Choroid plexus epithelial cell (primary cell): ENCODE measurements around the gene GGTA1.
"Not testable (repeated sequence)": the region's sequence is repeated elsewhere in the genome, so short reads cannot be mapped to it uniquely, and the experiment has no call there.

ENCODE experiments used
- DNase-seq: peaks from one replicate; pipeline ENCODE4 v3.0.0-alpha.2; 2010; ENCODE audit warnings: low read depth
- H3K4me3 ChIP-seq: 2 replicates; pipeline ENCODE4 v1.5.1; 2011; ENCODE audit warnings: low read depth, mild to moderate bottlenecking, control low read depth, low read length, moderate library complexity
- TF ChIP-seq, protein P1 (sequence below): conservative IDR thresholded peaks from 2 replicates; pipeline ENCODE4 v1.5.1; 2011; ENCODE audit warnings: low read depth, mild to moderate bottlenecking, control low read depth, inconsistent platforms, low read length, moderate library complexity

Gene GGTA1

DNA sequence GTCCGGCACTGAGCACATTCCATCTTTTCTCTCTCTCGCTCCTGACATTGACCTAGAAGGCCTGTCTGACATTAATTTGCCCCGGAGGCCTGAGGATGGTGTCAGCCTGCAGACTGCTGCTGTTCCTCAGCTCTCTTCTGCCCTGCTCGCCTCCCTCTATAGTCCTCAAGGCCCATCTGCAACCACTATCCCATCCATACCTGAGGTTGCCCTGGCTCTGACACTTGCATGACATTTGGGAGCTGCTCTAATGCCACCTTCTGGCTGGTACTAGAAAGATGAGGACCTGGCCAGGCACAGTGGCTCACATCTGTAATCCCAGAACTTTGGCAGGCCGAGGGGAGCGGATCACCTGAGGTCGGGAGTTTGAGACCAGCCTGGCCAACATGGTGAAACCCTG lies 38.6 kb upstream of the GGTA1 start:
- DNase-seq = no peak
- TF ChIP-seq, protein P1, sequence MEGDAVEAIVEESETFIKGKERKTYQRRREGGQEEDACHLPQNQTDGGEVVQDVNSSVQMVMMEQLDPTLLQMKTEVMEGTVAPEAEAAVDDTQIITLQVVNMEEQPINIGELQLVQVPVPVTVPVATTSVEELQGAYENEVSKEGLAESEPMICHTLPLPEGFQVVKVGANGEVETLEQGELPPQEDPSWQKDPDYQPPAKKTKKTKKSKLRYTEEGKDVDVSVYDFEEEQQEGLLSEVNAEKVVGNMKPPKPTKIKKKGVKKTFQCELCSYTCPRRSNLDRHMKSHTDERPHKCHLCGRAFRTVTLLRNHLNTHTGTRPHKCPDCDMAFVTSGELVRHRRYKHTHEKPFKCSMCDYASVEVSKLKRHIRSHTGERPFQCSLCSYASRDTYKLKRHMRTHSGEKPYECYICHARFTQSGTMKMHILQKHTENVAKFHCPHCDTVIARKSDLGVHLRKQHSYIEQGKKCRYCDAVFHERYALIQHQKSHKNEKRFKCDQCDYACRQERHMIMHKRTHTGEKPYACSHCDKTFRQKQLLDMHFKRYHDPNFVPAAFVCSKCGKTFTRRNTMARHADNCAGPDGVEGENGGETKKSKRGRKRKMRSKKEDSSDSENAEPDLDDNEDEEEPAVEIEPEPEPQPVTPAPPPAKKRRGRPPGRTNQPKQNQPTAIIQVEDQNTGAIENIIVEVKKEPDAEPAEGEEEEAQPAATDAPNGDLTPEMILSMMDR = no peak
- H3K4me3 ChIP-seq = no peak overlapping the region

DNA sequence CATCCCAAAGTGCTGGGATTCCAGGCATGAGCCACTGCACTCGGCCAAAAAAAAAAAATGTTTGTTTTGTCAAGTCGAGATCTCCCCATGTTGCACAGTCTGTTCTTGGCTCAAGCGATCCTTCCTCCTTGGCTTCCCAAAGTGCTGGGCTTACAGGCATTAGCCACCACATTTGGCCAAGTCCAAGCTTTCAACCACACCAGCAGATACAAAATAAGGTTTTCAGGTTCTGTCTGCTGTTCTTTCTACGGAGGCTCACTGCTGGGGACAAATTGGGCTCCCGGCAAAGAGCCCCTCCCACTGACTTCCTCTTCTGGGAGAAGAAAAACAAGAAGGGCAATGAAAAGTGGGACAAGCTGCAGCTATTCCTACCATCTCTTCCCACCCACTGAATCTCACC lies 37.6 kb upstream of the GGTA1 start:
- H3K4me3 ChIP-seq = no peak overlapping the region
- DNase-seq = no peak
- TF ChIP-seq, protein P1 = no peak

DNA sequence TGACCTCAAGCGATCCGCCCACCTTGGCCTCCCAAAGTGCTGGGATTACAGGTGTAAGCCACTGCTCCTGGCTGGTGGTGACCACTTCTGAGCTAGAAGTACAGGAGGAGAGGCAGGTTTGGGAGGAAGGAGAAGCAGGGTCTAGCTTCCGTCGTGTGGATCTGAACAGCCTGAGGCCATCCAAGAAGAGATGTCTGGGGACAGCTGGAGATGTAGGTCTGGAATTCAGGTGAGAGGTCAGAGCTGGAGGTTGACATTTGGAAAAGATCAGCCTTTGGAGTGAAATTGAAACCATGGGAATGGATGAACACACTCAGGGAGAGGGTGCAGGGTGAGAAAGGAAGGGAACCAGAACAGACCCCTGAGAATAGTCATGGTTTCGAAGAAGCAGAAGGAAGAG lies 33.2 kb upstream of the GGTA1 start:
- no peak for DNase-seq
- no peak overlapping the region for H3K4me3 ChIP-seq
- TF ChIP-seq, protein P1 = no peak

DNA sequence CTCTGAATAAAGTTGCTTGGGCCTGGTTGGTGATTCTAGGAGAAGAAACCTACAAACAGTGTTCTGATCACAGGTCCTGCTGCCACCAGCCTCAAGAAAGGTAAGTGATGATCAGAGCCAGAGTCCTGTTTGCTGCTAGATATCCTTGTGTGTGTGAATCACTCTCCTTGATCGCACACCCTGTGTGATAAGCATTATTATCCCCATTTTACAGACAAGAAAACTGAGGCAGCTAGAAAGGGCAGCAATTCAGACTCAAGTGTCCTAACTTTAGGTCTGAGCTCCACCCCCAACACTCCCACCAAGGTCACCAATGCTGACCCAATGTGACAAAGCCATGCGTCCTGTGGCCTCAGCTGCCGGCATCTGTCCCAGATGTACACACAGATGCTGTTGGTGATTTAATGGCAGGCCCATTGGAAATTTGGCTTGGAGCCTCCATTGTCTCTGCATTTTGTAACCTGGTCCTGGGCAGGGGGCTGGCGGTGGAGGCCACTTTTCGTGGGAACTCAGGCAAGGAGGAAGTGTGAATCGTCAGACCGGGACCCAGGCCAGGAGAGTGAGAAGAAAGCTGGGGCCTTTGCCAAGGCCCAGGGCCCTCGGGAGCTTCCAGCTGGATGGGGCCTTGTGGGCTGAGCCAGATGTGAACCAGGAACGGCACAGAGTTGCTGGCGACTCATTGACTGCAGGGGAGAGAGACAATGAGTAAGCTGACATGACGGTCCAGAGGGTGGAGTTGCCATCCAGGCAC lies 29.8 kb upstream of the GGTA1 start:
- H3K4me3 ChIP-seq = no peak overlapping the region
- DNase-seq = peak; percentile 92
- TF ChIP-seq, protein P1 = no peak

DNA sequence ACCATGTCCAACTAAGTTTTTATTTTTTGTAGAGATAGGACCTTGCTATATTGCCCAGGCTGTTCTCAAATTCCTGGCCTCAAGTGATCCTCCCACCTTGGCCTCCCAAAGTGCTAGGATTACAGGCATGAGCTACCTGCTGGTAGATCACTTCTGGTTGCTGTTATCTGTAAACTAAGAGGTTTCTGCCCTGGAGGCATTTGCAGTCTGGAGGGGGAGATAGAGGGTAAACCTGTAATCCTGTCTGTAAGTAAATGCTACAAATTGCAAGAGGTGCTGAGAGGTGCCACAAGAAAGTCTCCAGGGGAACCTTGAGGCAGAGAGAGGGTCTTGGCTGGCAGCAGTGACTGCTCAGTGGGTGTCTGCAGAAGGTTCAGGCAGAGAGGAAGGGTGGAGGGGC lies 29.0 kb upstream of the GGTA1 start:
- no peak overlapping the region for H3K4me3 ChIP-seq
- no peak for DNase-seq
- TF ChIP-seq, protein P1 = no peak

DNA sequence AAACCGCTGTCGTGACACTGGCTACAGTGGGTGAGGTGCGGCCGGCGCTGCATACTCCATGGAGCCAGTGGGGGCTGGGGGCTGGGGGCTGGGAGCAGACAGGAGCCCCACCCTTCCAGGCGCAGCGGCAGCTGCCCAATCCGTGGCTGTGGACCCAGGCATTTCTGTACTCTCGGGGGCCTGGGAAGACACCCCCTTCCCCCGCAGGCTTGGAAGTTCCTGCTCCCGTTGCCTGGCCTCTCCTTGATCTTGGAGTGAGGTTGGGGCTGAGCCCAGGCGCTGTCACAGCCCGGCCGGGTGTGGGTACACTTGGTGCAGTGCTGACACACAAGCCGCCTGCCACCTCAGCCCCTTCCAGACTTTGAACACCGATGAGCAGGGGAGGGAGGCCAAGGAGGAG lies 27.7 kb upstream of the GGTA1 start:
- no peak overlapping the region for H3K4me3 ChIP-seq
- TF ChIP-seq, protein P1 = no peak
- DNase-seq = no peak

DNA sequence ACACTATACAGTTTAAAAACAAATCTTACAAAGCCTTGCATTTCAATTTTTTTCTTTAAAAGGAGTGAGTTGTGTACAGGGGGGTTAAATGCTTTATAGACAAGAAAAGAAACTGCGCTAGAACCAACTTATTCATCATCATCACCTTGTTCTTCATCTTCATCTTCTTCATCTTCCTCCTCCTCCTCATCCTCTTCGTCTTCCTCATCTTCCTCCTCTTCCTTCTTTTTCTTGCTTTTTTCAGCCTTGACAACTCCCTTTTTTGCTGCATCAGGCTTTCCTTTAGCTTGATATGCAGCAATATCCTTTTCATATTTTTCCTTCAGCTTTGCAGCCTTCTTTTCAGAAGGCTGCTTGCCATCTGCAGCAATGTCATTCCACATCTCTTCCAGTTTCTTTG lies 20.0 kb upstream of the GGTA1 start:
- H3K4me3 ChIP-seq, DNase-seq: not testable (repeated sequence)
